Nephron progenitor cell (in vitro differentiated cells): ENCODE data around the gene STRA8.
A peak's percentile ranks its signal among the peaks of the same experiment; 100 is the strongest.

Experiments used
- DNase-seq: peaks from one replicate; pipeline ENCODE4 v3.0.0; 2021
- H3K27ac Mint-ChIP-seq: 2 replicates; pipeline ENCODE4 v1.8.0; 2021; ENCODE audit warnings: mild to moderate bottlenecking, moderate library complexity, mixed read lengths
- H3K27me3 Mint-ChIP-seq: 2 replicates; pipeline ENCODE4 v1.8.0; 2021; ENCODE audit warnings: mild to moderate bottlenecking, low read depth, mixed read lengths; ENCODE audit not compliant: poor library complexity
- H3K36me3 Mint-ChIP-seq: 2 replicates; pipeline ENCODE4 v1.8.0; 2021; ENCODE audit warnings: low read depth, mixed read lengths
- H3K4me1 Mint-ChIP-seq: 2 replicates; pipeline ENCODE4 v1.8.0; 2021; ENCODE audit warnings: mixed read lengths
- H3K4me3 Mint-ChIP-seq: 2 replicates; pipeline ENCODE4 v1.8.0; 2021; ENCODE audit warnings: mild to moderate bottlenecking, moderate library complexity, mixed read lengths
- H3K9me3 Mint-ChIP-seq: 2 replicates; pipeline ENCODE4 v1.8.0; 2021; ENCODE audit warnings: mild to moderate bottlenecking, moderate library complexity, mixed read lengths
- TF ChIP-seq, protein P1 (sequence below): fragments of 200-600 bp; sonication (generic); IDR thresholded peaks from 2 replicates; pipeline ENCODE4 v1.5.0; 2021; ENCODE audit warnings: antibody characterized with exemption

STRA8 gene

DNA sequence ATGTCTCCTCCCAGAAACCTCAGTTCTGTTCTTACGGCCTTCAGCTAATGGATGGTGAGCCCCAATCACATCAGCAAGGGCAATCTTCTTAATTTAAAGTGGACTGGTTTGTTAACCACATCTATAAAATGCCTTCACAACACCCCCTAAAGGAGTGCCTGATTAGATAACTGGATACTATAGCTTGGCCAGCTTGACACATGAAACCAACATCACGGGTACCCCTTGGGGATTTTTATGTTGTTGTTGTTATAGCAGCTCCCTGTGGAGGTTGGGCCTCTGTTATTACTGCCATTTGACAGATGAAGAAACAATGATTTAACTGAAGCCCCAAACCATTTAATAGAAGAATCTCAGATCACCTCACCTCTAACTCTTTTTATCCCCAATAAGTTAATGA, 26.8 kb downstream of the STRA8 start:
- Mint-ChIP-seq H3K9me3 (peaks cover under 1% of the 10 kb centered on the region), H3K36me3 (no peaks in the 10 kb centered on the region), H3K27ac (peak overlapping the region; percentile 81), H3K4me1 (peaks cover 33% of the 10 kb centered on the region), H3K27me3 (peaks cover 10% of the 10 kb centered on the region), H3K4me3 (peak overlapping the region; percentile 4)
- no peak for DNase-seq
- TF ChIP-seq, protein P1, sequence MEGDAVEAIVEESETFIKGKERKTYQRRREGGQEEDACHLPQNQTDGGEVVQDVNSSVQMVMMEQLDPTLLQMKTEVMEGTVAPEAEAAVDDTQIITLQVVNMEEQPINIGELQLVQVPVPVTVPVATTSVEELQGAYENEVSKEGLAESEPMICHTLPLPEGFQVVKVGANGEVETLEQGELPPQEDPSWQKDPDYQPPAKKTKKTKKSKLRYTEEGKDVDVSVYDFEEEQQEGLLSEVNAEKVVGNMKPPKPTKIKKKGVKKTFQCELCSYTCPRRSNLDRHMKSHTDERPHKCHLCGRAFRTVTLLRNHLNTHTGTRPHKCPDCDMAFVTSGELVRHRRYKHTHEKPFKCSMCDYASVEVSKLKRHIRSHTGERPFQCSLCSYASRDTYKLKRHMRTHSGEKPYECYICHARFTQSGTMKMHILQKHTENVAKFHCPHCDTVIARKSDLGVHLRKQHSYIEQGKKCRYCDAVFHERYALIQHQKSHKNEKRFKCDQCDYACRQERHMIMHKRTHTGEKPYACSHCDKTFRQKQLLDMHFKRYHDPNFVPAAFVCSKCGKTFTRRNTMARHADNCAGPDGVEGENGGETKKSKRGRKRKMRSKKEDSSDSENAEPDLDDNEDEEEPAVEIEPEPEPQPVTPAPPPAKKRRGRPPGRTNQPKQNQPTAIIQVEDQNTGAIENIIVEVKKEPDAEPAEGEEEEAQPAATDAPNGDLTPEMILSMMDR = no peak

DNA sequence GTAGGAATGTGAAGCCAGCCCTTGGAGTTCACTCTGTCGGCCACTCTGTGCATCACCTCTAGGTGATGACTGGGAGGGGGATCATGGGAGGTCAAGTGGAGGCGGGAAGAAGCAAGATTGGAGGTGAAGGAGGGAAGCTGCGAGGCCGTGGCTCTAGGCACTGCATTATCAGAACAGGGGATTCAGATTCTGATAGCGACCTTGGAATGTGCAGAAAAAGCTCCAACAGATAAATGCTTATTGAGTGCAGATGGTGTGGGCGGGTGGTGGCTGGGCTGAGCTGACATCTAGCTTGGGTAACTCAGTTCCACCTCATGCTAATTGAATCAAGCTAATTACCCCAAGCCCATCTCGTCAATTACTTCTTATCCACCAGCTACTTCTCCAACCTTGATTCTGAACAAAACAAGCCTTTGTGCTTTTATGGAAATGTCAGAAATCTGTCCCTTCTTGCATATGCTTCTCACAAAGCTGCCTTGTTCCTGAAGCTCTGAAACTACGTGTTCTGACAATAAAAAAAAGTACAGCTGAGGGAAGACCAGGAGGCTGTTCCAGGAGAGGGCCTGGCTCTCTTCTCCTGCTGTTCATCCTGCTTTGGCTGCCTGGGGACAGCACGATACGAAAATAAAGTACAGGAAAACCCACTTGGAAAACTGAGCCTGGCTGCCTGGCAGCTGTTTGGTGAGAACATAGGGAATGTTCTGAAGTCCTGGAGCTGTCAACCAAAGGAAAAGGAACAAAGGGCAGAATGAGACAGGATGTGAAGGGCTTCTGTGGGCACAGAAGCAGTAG, 27.5 kb downstream of the STRA8 start:
- peaks cover 7% of the 10 kb centered on the region for H3K9me3 Mint-ChIP-seq
- peaks cover 31% of the 10 kb centered on the region for H3K4me1 Mint-ChIP-seq
- H3K36me3 Mint-ChIP-seq = no peaks in the 10 kb centered on the region
- no peak for DNase-seq
- peaks cover 12% of the 10 kb centered on the region for H3K27me3 Mint-ChIP-seq
- TF ChIP-seq, protein P1 = no peak
- peak overlapping the region; percentile 81 for H3K27ac Mint-ChIP-seq
- peak overlapping the region; percentile 4 for H3K4me3 Mint-ChIP-seq

DNA sequence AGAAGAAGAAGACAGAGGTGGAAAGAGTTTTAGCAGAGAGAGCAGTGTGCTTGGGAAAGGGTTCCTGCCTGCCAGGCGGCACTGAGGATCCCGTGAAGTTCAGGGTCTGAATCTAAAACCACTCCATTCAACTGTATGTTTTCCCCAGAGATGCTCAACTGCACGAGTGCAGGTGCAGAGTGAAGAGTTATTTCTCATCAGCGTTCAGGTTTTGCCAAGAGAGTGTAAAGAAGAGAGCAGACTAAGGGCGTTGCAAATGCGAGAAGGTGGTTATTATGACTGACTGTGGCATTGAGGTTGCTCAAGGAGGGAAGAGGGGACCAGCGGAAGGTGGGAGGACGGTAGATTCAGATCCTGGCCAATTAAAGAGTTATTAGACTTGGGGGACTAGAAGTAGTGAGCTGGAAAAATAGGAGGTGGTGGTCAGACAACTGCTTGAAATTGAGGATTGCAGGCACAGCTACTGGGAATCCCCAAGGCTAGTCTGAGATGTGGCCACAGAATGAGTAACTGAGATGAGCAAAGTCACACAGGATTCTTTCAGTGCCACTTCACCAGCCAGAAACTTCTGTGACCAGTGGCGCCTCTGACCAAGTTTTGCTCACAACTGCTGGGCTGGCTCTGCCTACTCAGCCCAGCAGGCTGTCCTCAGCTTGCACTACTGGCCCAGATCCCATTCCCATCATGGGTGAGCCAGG, 29.1 kb downstream of the STRA8 start:
- H3K4me3 Mint-ChIP-seq = no peak overlapping the region
- no peak for DNase-seq

DNA sequence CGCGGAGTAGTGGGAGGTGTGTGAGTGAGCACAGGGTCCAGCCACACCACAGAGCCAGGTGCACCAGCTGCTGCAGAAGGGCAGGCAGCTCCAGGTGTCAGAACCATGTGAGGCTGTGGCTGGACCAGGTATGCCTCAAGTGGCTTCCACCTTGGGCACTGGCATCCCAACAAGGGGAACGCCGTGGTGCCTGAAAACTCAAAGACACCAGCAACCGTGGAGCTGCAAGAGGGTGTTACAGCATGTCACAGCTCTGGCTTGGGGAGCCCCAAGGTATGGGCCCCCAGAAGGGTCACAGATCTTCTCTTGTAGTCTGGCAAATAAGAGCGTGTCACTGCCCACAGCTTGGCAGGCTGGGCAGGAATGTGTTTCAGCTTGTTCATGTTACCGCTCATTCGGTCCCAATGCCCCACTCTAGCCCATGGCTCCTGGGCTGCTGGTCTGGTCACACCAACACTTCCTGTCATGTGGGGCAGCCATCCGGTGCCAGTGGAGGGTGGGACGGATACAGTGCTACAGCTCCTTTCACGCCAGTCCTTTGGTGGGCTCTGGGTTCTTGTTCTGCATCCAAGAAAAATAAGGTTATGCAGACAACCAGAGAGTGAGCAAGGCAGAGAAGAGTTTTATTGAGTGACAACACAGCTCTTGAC, 29.8 kb downstream of the STRA8 start:
- Mint-ChIP-seq H3K4me3 (no peak overlapping the region), H3K9me3 (peaks cover 21% of the 10 kb centered on the region), H3K27me3 (peaks cover 16% of the 10 kb centered on the region), H3K36me3 (no peaks in the 10 kb centered on the region), H3K4me1 (peaks cover 28% of the 10 kb centered on the region), H3K27ac (no peak overlapping the region)
- no peak for DNase-seq
- TF ChIP-seq, protein P1 = no peak

More for the DNA sequence above, 29.1 kb downstream of the STRA8 start:
- TF ChIP-seq, protein P1 = no peak
- Mint-ChIP-seq H3K27ac (no peak overlapping the region), H3K4me1 (peaks cover 28% of the 10 kb centered on the region), H3K27me3 (peaks cover 12% of the 10 kb centered on the region), H3K36me3 (no peaks in the 10 kb centered on the region), H3K9me3 (peaks cover 19% of the 10 kb centered on the region)

DNA sequence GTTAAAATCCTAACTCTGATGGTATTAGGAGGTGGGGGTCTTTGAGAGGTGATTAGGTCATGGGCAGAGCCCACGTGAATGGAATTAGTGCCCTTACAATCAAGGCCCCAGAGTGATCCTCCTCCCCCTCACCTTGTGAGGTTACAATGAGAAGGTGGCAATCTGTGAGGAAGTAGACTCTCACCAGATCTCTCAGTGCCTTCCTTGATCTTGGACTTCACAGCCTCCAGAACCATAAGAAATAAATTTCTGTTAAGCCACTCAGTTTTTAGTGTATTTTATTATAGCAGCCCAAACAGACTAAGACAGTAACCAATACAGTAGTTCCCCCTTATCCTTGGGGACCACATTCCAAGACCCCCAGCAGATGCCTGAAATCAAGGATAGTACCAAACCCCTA, 32.0 kb downstream of the STRA8 start:
- Mint-ChIP-seq H3K4me1 (peaks cover 20% of the 10 kb centered on the region), H3K36me3 (no peaks in the 10 kb centered on the region), H3K9me3 (peaks cover 21% of the 10 kb centered on the region), H3K4me3 (no peak overlapping the region), H3K27me3 (peaks cover 26% of the 10 kb centered on the region), H3K27ac (no peak overlapping the region)
- DNase-seq = no peak
- TF ChIP-seq, protein P1 = no peak
